ENCODE measurements around the gene AATK. TPM values are rescaled to one million over a fixed set of nuclear protein-coding genes. Genes with fewer than 3 reads are reported as not detected.

The AATK gene
- polyA plus RNA-seq, 1 donor (not counting 4 experiments of a cell fraction or from before 2014, with no cell fraction given): 0.16 TPM

GRCh38 chr17:81076141-81076679 lies 89.8 kb downstream of the AATK start:
- Histone ChIP-seq H3K9ac (ENCODE audit: control insufficient read depth, extremely low read depth, insufficient read depth, low read length) (no peak overlapping the region), H3K4me3 (ENCODE audit: control insufficient read depth in 2 of 3, extremely low read depth in 1 of 3, insufficient read depth in 2 of 3, low read depth in 1 of 3, low read length in 3 of 3) (no peak overlapping the region), H3K27ac (ENCODE audit: control insufficient read depth, insufficient read depth, low read length) (no peak overlapping the region), H3K4me1 (ENCODE audit: control insufficient read depth, extremely low read depth, insufficient read depth, low read length) (peaks cover 17% of the 10 kb centered on the region), H3K9me3 (ENCODE audit: control insufficient read depth, low read depth, low read length) (no peaks in the 10 kb centered on the region), H2AFZ (ENCODE audit: control insufficient read depth, low read length) (no peak overlapping the region), H3K27me3 (ENCODE audit: control insufficient read depth, extremely low read depth, insufficient read depth, low read length) (no peaks in the 10 kb centered on the region), H3K36me3 (ENCODE audit: control insufficient read depth in 2 of 2, extremely low read depth in 1 of 2, insufficient read depth in 2 of 2, low read length in 2 of 2) (peaks cover 24 to 48% of the 10 kb centered on the region in 2 experiments), H4K20me1 (ENCODE audit: control insufficient read depth, extremely low read depth, insufficient read depth, low read length) (peaks cover 26% of the 10 kb centered on the region), H3K4me2 (ENCODE audit: control insufficient read depth, extremely low read depth, insufficient read depth, low read depth, low read length) (no peak overlapping the region), H3K79me2 (ENCODE audit: control insufficient read depth, insufficient read depth, low read length) (peaks cover 62% of the 10 kb centered on the region), H3K9me1 (ENCODE audit: control insufficient read depth, extremely low read depth, insufficient read depth, low read length) (no peaks in the 10 kb centered on the region)
- DNase-seq (ENCODE audit: low read depth, low spot score) (no peak), FAIRE-seq (no peak)
- TF ChIP-seq EZH2 (IDR thresholded peaks at IDR 0.05; ENCODE audit: low read length): no peak
- TF ChIP-seq CTCF (optimal IDR thresholded peaks at IDR 0.05 in 1 of 3, IDR thresholded peaks at IDR 0.05 in 1 of 3, conservative IDR thresholded peaks at IDR 0.05 in 1 of 3; ENCODE audit: extremely low read depth in 1 of 3, insufficient read depth in 2 of 3, low read length in 3 of 3): no peak
- dilution Hi-C loops (cut with MboI; ENCODE audit: extremely low pct_ligation_motif_present, low sequenced_read_pairs): no loop called here

- H3K9ac ChIP-seq (ENCODE audit: control insufficient read depth, extremely low read depth, insufficient read depth, low read length): no peak overlapping the region
- H2AFZ ChIP-seq (ENCODE audit: control insufficient read depth, low read length): no peak overlapping the region
- DNase-seq (ENCODE audit: low read depth, low spot score): no peak
- no peak for TF ChIP-seq CTCF (optimal IDR thresholded peaks at IDR 0.05 in 1 of 3, IDR thresholded peaks at IDR 0.05 in 1 of 3, conservative IDR thresholded peaks at IDR 0.05 in 1 of 3; ENCODE audit: extremely low read depth in 1 of 3, insufficient read depth in 2 of 3, low read length in 3 of 3)
- no peak for TF ChIP-seq EZH2 (IDR thresholded peaks at IDR 0.05; ENCODE audit: low read length)
- no peak overlapping the region for H3K4me3 ChIP-seq (ENCODE audit: control insufficient read depth in 2 of 3, extremely low read depth in 1 of 3, insufficient read depth in 2 of 3, low read depth in 1 of 3, low read length in 3 of 3)
- no peaks in the 10 kb centered on the region for H3K27me3 ChIP-seq (ENCODE audit: control insufficient read depth, extremely low read depth, insufficient read depth, low read length)
- no peaks in the 10 kb centered on the region for H3K9me1 ChIP-seq (ENCODE audit: control insufficient read depth, extremely low read depth, insufficient read depth, low read length)
- no peak overlapping the region for H3K4me2 ChIP-seq (ENCODE audit: control insufficient read depth, extremely low read depth, insufficient read depth, low read depth, low read length)
- H3K36me3 ChIP-seq (ENCODE audit: control insufficient read depth in 2 of 2, extremely low read depth in 1 of 2, insufficient read depth in 2 of 2, low read length in 2 of 2): peaks cover 22 to 46% of the 10 kb centered on the region in 2 experiments
- H3K27ac ChIP-seq (ENCODE audit: control insufficient read depth, insufficient read depth, low read length): no peak overlapping the region
- H3K79me2 ChIP-seq (ENCODE audit: control insufficient read depth, insufficient read depth, low read length): peaks cover 69% of the 10 kb centered on the region
- dilution Hi-C loops (cut with MboI; ENCODE audit: extremely low pct_ligation_motif_present, low sequenced_read_pairs): no loop called here
- no peaks in the 10 kb centered on the region for H3K9me3 ChIP-seq (ENCODE audit: control insufficient read depth, low read depth, low read length)
- H3K4me1 ChIP-seq (ENCODE audit: control insufficient read depth, extremely low read depth, insufficient read depth, low read length): peaks cover 17% of the 10 kb centered on the region
- H4K20me1 ChIP-seq (ENCODE audit: control insufficient read depth, extremely low read depth, insufficient read depth, low read length): peaks cover 28% of the 10 kb centered on the region
- no peak for FAIRE-seq
Observed at GRCh38 chr17:81075307-81075706, 90.7 kb downstream of the AATK start.

Data from keratinocyte (primary cell).